ENCODE results near the gene HMCN2. TPM values are rescaled to one million over a fixed set of nuclear protein-coding genes. Genes with fewer than 3 reads are reported as not detected.

HMCN2 gene
- polyA plus RNA-seq, 1 experiment = under 0.01 TPM

DNA sequence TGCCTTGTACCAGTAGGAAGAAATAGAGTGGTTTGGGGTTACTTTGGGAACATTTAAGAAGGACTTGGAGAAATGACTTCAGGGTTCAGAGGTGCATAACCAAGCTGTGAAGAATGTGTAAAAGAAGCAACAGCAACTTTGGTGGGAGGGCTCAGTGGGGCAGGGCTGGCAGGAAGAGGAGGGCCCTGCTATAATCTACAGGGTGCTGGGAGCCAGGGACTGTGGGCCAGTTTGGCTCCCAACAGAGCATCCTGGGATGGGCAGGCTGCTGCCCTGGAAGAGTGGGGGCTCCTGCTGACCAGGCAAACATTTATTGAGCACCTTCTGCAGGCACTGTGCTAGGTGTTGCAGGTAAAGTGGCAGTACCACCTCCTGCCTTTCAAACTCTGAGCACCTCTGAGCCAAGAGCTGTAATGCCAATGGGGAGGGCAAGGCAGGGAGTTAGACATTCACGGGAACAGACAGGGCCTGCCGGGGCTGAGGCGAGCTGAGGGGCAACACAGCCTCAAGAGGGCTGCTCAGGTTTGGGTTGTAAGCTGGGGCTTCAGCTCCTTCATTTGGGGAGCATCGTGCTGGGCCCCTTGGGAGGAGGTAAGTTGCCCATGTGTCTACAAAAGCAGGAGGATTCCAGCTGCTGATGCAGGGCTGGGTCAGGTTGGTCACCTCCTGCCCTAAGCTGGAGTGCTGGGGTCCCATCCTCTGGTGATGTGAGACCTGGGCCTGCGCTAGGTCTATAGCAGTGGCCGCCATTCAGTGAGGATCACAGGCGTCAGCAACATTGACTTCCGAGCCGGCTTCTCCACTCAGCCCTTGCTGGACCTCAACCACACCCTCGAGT, 30.6 kb downstream of the HMCN2 start:
- ChIA-PET CTCF (no interaction called here), POLR2A (interaction anchor here (0.6 kb wide), 1 partner anchor 17 kb away, joined by 7 read pairs; no protein-coding TSS in a partner anchor)
- H3K4me3 ChIP-seq (ENCODE audit: low read depth, low read length) = no peak overlapping the region
- no peaks in the 10 kb centered on the region; the same call in 1 of the 2 replicates for H3K9me3 ChIP-seq (ENCODE audit: control insufficient read depth, insufficient read depth, low read length)
- H3K27me3 ChIP-seq (ENCODE audit: control insufficient read depth, insufficient read depth, low read length) = peaks cover 28% of the 10 kb centered on the region
- TF ChIP-seq, protein P1, sequence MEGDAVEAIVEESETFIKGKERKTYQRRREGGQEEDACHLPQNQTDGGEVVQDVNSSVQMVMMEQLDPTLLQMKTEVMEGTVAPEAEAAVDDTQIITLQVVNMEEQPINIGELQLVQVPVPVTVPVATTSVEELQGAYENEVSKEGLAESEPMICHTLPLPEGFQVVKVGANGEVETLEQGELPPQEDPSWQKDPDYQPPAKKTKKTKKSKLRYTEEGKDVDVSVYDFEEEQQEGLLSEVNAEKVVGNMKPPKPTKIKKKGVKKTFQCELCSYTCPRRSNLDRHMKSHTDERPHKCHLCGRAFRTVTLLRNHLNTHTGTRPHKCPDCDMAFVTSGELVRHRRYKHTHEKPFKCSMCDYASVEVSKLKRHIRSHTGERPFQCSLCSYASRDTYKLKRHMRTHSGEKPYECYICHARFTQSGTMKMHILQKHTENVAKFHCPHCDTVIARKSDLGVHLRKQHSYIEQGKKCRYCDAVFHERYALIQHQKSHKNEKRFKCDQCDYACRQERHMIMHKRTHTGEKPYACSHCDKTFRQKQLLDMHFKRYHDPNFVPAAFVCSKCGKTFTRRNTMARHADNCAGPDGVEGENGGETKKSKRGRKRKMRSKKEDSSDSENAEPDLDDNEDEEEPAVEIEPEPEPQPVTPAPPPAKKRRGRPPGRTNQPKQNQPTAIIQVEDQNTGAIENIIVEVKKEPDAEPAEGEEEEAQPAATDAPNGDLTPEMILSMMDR (IDR thresholded peaks at IDR 0.05; ENCODE audit: low read depth, low read length) = no peak
- H3K27ac ChIP-seq (ENCODE audit: low read depth, low read length) = no peak overlapping the region
- no peak for DNase-seq (ENCODE audit: low read depth, low spot score)

DNA sequence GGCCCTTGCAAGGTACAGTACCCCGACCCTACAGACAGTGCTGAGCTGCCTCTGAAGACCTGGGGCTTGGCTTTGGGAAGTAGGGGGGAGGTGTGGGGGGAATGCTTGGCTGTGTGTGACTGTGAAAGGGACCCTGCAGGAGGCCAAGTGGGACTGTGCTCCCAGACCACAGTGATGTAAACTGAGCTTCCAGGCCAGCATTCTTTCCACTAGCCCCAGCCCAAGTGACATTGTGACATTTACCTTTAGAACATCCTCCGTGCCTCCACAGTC, 31.2 kb downstream of the HMCN2 start:
- no peaks in the 10 kb centered on the region; the same call in 1 of the 2 replicates for H3K9me3 ChIP-seq (ENCODE audit: control insufficient read depth, insufficient read depth, low read length)
- ChIA-PET POLR2A (interaction anchor here (0.6 kb wide), 1 partner anchor 17 kb away, joined by 7 read pairs; no protein-coding TSS in a partner anchor), CTCF (no interaction called here)
- TF ChIP-seq, protein P1 (IDR thresholded peaks at IDR 0.05; ENCODE audit: low read depth, low read length) = no peak
- no peak overlapping the region for H3K4me3 ChIP-seq (ENCODE audit: low read depth, low read length)
- H3K27me3 ChIP-seq (ENCODE audit: control insufficient read depth, insufficient read depth, low read length) = peaks cover 26% of the 10 kb centered on the region
- H3K27ac ChIP-seq (ENCODE audit: low read depth, low read length) = no peak overlapping the region
- DNase-seq (ENCODE audit: low read depth, low spot score) = no peak

DNA sequence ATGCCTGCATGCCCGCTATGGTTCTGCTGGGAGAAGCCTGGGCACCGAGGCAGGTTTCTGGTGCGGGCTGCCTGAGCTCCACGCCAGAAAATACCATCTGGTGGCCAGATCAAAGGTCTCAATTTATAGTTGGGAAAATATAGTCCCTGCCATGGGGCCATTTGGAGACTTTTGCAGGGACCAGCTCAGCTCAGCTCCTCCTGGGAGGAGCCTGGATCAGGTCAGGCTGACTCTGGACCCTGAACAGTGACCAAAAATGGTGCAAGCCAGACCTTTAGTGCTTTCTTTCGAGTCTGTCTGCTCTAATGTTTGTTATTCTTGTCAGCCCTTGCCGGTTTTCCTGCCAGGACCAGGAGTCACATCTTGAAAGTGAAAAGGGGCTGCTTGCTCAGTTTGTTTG, 31.8 kb downstream of the HMCN2 start:
- DNase-seq (ENCODE audit: low read depth, low spot score) = no peak
- no peak overlapping the region for H3K27ac ChIP-seq (ENCODE audit: low read depth, low read length)
- ChIA-PET POLR2A (no interaction called here), CTCF (no interaction called here)
- H3K4me3 ChIP-seq (ENCODE audit: low read depth, low read length) = no peak overlapping the region
- no peaks in the 10 kb centered on the region; the same call in 1 of the 2 replicates for H3K9me3 ChIP-seq (ENCODE audit: control insufficient read depth, insufficient read depth, low read length)
- H3K27me3 ChIP-seq (ENCODE audit: control insufficient read depth, insufficient read depth, low read length) = peaks cover 24% of the 10 kb centered on the region
- TF ChIP-seq, protein P1 (IDR thresholded peaks at IDR 0.05; ENCODE audit: low read depth, low read length) = no peak

DNA sequence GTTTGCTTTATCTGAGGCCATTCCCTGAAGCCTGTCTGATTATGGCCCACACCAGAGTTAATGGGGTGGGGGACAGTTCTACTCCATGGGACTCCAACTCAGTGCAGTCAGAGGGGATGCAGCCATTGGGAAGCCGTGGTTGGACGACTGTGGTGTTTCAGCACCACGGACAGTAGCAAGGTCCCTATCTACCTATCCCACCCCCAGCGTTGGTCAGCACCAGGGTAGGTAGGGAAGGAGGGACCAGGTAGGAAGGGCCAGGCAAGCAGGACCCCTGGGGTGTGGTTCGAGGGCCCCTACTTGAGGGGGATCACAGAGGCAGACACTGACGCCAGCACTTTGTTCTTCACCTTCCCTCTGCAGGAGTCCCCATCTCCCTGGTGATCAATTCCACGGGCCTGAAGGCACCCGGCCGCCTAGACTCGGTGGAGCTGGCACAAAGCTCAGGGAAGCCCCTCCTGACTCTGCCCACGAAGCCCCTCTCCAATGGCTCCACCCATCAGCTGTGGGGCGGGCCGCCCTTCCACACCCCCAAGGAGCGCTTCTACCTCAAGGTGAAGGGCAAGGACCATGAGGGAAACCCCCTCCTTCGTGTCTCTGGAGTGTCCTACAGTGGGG, 33.2 kb downstream of the HMCN2 start:
- DNase-seq (ENCODE audit: low read depth, low spot score) = no peak

More for the DNA sequence above, 33.2 kb downstream of the HMCN2 start:
- TF ChIP-seq, protein P1 (IDR thresholded peaks at IDR 0.05; ENCODE audit: low read depth, low read length) = no peak
- ChIA-PET POLR2A (no interaction called here), CTCF (no interaction called here)
- Histone ChIP-seq H3K4me3 (ENCODE audit: low read depth, low read length) (no peak overlapping the region), H3K27ac (ENCODE audit: low read depth, low read length) (no peak overlapping the region), H3K27me3 (ENCODE audit: control insufficient read depth, insufficient read depth, low read length) (peaks cover 26% of the 10 kb centered on the region), H3K9me3 (ENCODE audit: control insufficient read depth, insufficient read depth, low read length) (no peaks in the 10 kb centered on the region; the same call in 1 of the 2 replicates)

Measured in AG04450 (cell line).